Neural progenitor cell (in vitro differentiated cells): ENCODE measurements around the gene TSPAN10. TPM values are rescaled to one million over a fixed set of nuclear protein-coding genes. Genes with fewer than 3 reads are reported as not detected.

Experiments
- DNase-seq: peaks from one replicate; pipeline ENCODE4 v3.0.0-alpha.2; 2016; ENCODE audit warnings: low spot score
- H2AFZ ChIP-seq: fragments of 200-600 bp; sonication (generic); replicated peaks from 2 replicates; pipeline ENCODE4 v1.6.1; 2016; ENCODE audit warnings: antibody characterized with exemption
- H3F3A ChIP-seq: fragments of 200-600 bp; sonication (generic); 2 replicates; pipeline ENCODE4 v1.6.1; 2016; ENCODE audit warnings: antibody characterized with exemption, low read depth
- H3K27ac ChIP-seq: fragments of 200-600 bp; sonication (generic); 2 replicates; pipeline ENCODE4 v1.5.1; 2016; ENCODE audit warnings: mild to moderate bottlenecking
- H3K27me3 ChIP-seq: fragments of 200-600 bp; sonication (generic); 2 replicates; pipeline ENCODE4 v1.6.1; 2016; ENCODE audit warnings: mild to moderate bottlenecking, moderate library complexity
- H3K36me3 ChIP-seq: fragments of 200-600 bp; sonication (generic); 2 replicates; pipeline ENCODE4 v1.5.1; 2016
- H3K4me1 ChIP-seq: fragments of 200-600 bp; sonication (generic); 2 replicates; pipeline ENCODE4 v1.6.1; 2016; ENCODE audit warnings: mixed run types
- H3K4me2 ChIP-seq: fragments of 200-600 bp; sonication (generic); 2 replicates; pipeline ENCODE4 v1.6.1; 2016
- H3K4me3 ChIP-seq: fragments of 200-600 bp; sonication (generic); 2 replicates; pipeline ENCODE4 v1.5.1; 2016
- H3K79me2 ChIP-seq: fragments of 200-600 bp; sonication (generic); 2 replicates; pipeline ENCODE4 v1.6.1; 2016; ENCODE audit warnings: low read depth
- H3K9ac ChIP-seq: fragments of 200-600 bp; sonication (generic); 2 replicates; pipeline ENCODE4 v1.6.1; 2016
- H3K9me3 ChIP-seq: fragments of 200-600 bp; sonication (generic); 2 replicates; pipeline ENCODE4 v1.5.1; 2016; ENCODE audit warnings: low read depth
- H4K20me1 ChIP-seq: fragments of 200-600 bp; sonication (generic); 2 replicates; pipeline ENCODE4 v1.6.1; 2016; ENCODE audit warnings: low read depth
- H3K27ac Mint-ChIP-seq: 3 replicates; pipeline ENCODE4 v1.8.0; 2021; ENCODE audit warnings: mixed read lengths
- H3K27me3 Mint-ChIP-seq: 2 replicates; pipeline ENCODE4 v1.8.0; 2022; ENCODE audit warnings: low read depth, mild to moderate bottlenecking, inconsistent platforms, moderate library complexity, mixed read lengths; ENCODE audit not compliant: insufficient read depth
- H3K36me3 Mint-ChIP-seq: 3 replicates; pipeline ENCODE4 v1.8.0; 2021; ENCODE audit warnings: mixed read lengths
- H3K4me1 Mint-ChIP-seq: 3 replicates; pipeline ENCODE4 v1.8.0; 2021; ENCODE audit warnings: mixed read lengths
- H3K4me3 Mint-ChIP-seq: 3 replicates; pipeline ENCODE4 v1.8.0; 2021; ENCODE audit warnings: mild to moderate bottlenecking, moderate library complexity, mixed read lengths
- H3K9me3 Mint-ChIP-seq: 3 replicates; pipeline ENCODE4 v1.8.0; 2020; ENCODE audit warnings: mixed read lengths
- EZH2 ChIP-seq: fragments of 200-600 bp; sonication (generic); IDR thresholded peaks from 2 replicates; pipeline ENCODE4 v1.6.1; 2017; ENCODE audit warnings: antibody characterized with exemption, mild to moderate bottlenecking, moderate library complexity
- EZH2phosphoT487 ChIP-seq: fragments of 200-600 bp; sonication (generic); IDR thresholded peaks from 2 replicates; pipeline ENCODE4 v1.6.1; 2017; ENCODE audit warnings: antibody characterized with exemption
- total RNA-seq: library from RNA; depleted of rRNA; stranded (reverse); fragments of >200 nt; gene quantifications from 2 replicates; pipeline ENCODE4 v1.2.3, GENCODE V29; 2015; ENCODE audit warnings: low replicate concordance
- TF ChIP-seq, protein P1 (sequence below): fragments of 200-600 bp; sonication (generic); IDR thresholded peaks from 2 replicates; pipeline ENCODE4 v1.5.1; 2017; ENCODE audit warnings: antibody characterized with exemption, mild to moderate bottlenecking

TSPAN10 gene
- total RNA-seq, 1 donor from 2014 or later: 2.2 TPM

DNA sequence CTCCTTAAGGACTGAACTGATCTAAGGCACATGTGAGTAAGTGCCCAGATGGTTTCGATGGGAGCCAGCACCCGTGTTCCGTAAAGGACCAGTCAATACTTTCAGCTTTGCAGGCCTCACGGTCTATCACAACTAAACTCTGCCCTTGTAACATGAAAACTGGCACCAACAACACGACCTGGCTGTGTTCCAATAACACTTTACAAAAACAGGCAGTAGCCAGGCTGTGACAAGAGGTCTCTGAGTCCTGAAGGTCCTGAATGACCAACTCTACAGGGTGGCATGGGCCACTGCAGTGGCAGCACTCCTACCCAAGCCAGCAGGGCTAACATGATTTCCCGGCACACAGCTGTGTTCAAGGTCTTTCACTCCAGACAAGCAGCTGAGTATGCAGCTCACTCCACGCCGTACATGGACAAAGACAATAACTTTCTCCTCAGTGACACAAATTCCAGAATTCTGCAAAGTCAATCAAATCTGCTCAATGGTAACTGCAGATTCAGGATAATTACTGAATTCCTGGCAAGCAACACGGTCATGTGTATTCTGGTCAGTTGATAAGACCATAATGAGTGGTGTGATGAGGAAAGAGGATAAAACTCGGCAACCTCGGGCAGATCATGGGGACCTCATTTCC is 15.4 kb upstream of the TSPAN10 start:
- no peak overlapping the region for H3K27ac ChIP-seq
- Mint-ChIP-seq H3K4me1 (no peaks in the 10 kb centered on the region), H3K36me3 (peaks cover 53% of the 10 kb centered on the region), H3K4me3 (no peak overlapping the region), H3K27ac (no peak overlapping the region), H3K9me3 (peaks cover 4% of the 10 kb centered on the region), H3K27me3 (peaks cover 4% of the 10 kb centered on the region)
- peaks cover 3% of the 10 kb centered on the region for H3K36me3 ChIP-seq
- H3K9ac ChIP-seq: no peak overlapping the region
- H3K4me2 ChIP-seq: no peak overlapping the region
- no peak for DNase-seq
- no peaks in the 10 kb centered on the region for H3K9me3 ChIP-seq
- no peak overlapping the region for H2AFZ ChIP-seq
- H3F3A ChIP-seq: no peaks in the 10 kb centered on the region
- peaks cover 4% of the 10 kb centered on the region for H4K20me1 ChIP-seq
- no peak for TF ChIP-seq EZH2
- TF ChIP-seq, protein P1, sequence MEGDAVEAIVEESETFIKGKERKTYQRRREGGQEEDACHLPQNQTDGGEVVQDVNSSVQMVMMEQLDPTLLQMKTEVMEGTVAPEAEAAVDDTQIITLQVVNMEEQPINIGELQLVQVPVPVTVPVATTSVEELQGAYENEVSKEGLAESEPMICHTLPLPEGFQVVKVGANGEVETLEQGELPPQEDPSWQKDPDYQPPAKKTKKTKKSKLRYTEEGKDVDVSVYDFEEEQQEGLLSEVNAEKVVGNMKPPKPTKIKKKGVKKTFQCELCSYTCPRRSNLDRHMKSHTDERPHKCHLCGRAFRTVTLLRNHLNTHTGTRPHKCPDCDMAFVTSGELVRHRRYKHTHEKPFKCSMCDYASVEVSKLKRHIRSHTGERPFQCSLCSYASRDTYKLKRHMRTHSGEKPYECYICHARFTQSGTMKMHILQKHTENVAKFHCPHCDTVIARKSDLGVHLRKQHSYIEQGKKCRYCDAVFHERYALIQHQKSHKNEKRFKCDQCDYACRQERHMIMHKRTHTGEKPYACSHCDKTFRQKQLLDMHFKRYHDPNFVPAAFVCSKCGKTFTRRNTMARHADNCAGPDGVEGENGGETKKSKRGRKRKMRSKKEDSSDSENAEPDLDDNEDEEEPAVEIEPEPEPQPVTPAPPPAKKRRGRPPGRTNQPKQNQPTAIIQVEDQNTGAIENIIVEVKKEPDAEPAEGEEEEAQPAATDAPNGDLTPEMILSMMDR: no peak
- no peak for TF ChIP-seq EZH2phosphoT487
- H3K79me2 ChIP-seq: peaks cover 19% of the 10 kb centered on the region
- no peak overlapping the region for H3K4me3 ChIP-seq
- no peaks in the 10 kb centered on the region for H3K27me3 ChIP-seq
- no peaks in the 10 kb centered on the region for H3K4me1 ChIP-seq

DNA sequence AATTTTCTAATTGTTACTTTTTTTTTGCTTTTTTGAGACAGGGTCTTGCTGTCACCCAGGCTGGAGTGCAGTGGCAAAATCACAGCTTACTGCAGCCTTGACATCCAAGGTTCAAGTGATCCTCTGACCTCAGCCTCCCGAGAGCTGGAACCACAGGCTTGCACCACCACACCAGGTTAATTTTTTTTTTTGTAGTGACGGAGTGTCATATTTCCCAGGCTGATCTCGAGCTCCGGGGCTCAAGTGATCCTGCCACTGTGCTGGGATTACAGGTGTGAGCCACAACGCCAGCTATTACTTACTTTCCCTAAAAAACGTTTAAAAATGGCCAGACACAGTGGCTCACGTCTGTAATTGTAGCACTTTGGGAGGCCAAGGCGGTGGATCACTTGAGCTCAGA is 6.7 kb upstream of the TSPAN10 start:
- H3K4me1 Mint-ChIP-seq: no peaks in the 10 kb centered on the region
- H3K36me3 ChIP-seq: no peaks in the 10 kb centered on the region
- H3K4me1 ChIP-seq: no peaks in the 10 kb centered on the region
- H2AFZ ChIP-seq: no peak overlapping the region
- no peaks in the 10 kb centered on the region for H3K27me3 ChIP-seq
- H4K20me1 ChIP-seq: peaks cover 10% of the 10 kb centered on the region
- no peak overlapping the region for H3K4me3 ChIP-seq
- no peaks in the 10 kb centered on the region for H3K9me3 Mint-ChIP-seq
- no peak for TF ChIP-seq EZH2
- TF ChIP-seq, protein P1: no peak
- no peak for TF ChIP-seq EZH2phosphoT487
- H3K9ac ChIP-seq: no peak overlapping the region
- H3K4me3 Mint-ChIP-seq: no peak overlapping the region
- H3K27ac ChIP-seq: no peak overlapping the region
- no peak overlapping the region for H3K27ac Mint-ChIP-seq
- H3K4me2 ChIP-seq: no peak overlapping the region
- DNase-seq: no peak
- H3K79me2 ChIP-seq: peaks cover 54% of the 10 kb centered on the region
- no peaks in the 10 kb centered on the region for H3K27me3 Mint-ChIP-seq
- H3K36me3 Mint-ChIP-seq: peaks cover 22% of the 10 kb centered on the region
- no peaks in the 10 kb centered on the region for H3K9me3 ChIP-seq
- H3F3A ChIP-seq: no peaks in the 10 kb centered on the region

DNA sequence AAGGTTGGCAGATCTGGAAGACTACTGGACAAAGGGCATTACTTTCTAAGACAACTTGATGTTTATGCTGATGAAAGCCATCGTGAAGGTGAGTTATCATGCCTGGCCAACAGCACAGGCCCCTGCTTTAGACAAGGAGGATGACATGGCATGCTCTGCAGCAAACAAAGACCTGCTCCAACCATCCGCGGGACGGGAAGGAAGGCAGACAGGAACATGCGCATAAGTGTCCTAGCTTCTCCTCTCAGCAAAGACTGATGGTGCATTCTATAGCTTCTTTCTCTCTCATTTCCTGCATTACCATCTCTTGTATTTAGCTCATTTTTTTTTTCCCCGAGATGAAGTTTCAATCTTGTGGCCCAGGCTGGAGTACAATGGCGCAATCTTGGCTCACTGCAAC is 5.5 kb upstream of the TSPAN10 start:
- H3K4me3 Mint-ChIP-seq: no peak overlapping the region

More for the DNA sequence above, 5.5 kb upstream of the TSPAN10 start:
- Histone ChIP-seq H3K9ac (no peak overlapping the region), H3K4me2 (no peak overlapping the region), H3K4me1 (peaks cover 8% of the 10 kb centered on the region), H3F3A (peaks cover 6% of the 10 kb centered on the region), H2AFZ (no peak overlapping the region), H3K79me2 (peaks cover 65% of the 10 kb centered on the region), H3K9me3 (no peaks in the 10 kb centered on the region), H4K20me1 (peaks cover 22% of the 10 kb centered on the region), H3K27ac (no peak overlapping the region), H3K4me3 (no peak overlapping the region), H3K36me3 (no peaks in the 10 kb centered on the region), H3K27me3 (no peaks in the 10 kb centered on the region)
- Mint-ChIP-seq H3K27me3 (no peaks in the 10 kb centered on the region), H3K27ac (no peak overlapping the region), H3K36me3 (peaks cover 15% of the 10 kb centered on the region), H3K4me1 (peaks cover 9% of the 10 kb centered on the region), H3K9me3 (no peaks in the 10 kb centered on the region)
- TF ChIP-seq EZH2phosphoT487: no peak
- no peak for TF ChIP-seq EZH2
- TF ChIP-seq, protein P1: no peak
- no peak for DNase-seq
